Hematopoietic multipotent progenitor cell treated with erythropoietin and hydrocortisone succinate and interleukin-3 and kit ligand, for 8 days (in vitro differentiated cells): ENCODE results near the gene SARS1.
A peak's percentile ranks its signal among the peaks of the same experiment; 100 is the strongest.
"Not testable (repeated sequence)": the region's sequence is repeated elsewhere in the genome, so short reads cannot be mapped to it uniquely, and the experiment has no call there.

Experiments used
- DNase-seq: peaks from one replicate; pipeline ENCODE4 v3.0.0-alpha.2; 2015

Gene SARS1

DNA sequence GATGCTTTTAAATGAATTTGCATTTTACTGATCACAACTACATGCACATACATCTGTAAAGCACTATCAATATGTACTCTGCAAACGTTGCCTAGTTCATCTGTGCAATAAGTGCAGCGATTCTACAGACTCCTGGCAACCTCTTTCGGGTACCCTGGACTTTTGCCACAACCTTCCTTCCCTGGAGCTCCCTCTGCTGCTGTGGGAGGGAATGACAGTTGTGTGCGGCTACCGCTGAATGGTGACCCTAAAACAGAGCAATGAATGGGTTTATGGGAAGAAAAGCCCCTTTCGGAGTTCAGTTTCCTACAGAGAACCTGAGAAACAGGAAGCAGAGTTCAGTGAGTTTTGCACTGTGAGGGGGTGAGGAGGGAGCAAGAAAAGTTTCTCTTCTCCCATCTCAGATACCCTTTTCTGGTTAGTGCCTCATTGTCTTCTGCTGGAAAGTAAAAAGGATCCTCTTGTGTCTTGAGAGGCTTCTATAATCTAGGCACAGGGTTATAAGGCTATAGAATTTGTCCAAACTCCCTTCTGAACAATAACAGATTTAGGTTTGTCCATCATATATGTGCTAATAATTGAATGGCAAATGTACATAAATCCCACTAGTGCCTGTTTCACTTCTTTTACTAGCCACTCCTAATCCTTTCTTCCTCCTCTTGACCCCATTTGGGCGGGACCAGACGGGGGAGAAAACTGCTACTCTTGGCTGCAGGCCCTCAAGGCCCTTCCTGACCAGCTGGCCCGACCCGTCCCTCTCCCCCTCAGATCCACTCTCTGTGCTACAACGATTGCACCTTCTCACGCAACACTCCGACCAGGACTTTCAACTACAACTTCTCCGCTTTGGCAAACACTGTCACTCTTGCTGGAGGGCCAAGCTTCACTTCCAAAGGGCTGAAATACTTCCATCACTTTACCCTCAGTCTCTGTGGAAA, 19.8 kb upstream of the SARS1 start:
- peak; percentile 75 for DNase-seq

DNA sequence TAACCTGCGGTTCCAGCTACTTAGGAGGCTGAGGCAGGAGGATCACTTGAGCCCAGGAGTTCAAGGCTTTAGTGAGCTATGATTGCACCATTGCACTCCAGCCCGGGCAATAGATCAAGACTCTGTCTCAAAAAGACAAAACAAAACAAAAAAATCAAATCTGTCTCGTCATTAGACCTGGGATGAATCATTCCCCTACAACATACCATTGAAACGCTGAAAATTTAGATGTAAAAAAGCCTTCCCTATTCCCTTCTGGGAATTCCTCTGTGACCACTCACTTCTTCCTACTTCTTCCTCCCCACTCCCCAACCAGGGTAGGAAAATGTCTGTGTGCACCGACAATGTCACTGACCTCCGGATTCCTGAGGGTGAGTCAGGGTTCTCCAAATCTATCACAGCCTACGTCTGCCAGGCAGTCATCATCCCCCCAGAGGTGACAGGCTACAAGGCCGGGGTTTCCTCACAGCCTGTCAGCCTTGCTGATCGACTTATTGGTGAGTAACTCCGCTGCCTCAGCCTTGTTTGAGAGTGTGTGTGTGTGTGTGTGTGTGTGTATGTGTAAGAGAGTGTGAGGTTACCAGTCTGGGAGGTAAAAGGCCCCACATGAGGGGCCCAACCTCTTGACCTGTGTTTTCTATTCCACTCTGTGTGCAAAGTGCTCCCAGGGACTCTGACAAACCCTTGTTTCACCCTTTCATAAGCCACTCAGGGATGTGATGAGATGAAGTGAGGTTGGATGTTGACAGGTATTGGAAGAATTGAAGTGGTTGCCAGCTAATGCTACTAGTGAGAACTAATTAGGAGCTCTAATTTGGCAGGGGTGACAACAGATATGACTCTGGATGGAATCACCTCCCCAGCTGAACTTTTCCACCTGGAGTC, 16.3 kb upstream of the SARS1 start:
- DNase-seq: no peak

DNA sequence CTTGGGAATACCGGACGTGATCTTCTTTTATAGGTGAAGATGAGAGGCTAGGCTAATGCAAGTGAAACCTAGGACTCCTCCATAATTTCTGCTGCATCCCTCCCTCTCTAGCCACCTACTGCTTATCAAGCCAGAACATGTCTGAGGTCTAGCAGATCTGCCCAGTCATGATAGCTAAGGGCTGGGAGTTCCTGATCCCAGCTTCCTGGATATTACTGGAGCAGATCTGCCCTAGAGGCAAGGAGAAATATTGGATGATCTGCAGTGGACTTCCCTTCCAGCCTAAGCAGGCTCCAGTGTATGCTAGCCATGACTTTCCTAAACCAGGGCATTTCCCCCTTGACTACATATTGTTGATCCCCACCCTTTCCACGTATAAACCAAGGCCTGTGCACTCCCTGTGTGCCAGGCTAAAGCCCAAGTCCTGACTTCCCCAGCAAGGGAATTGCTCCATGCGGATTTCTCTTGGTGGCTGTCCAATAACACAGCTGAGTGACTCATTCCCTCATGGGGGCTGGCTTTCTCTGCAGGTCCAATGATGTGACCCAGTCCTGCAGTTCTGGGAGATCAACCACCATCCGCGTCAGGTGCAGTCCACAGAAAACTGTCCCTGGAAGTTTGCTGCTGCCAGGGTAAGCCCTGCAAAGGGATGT, 15.5 kb upstream of the SARS1 start:
- peak; percentile 86 for DNase-seq

- no peak for DNase-seq
Measured at GRCh38 chr1:109198745-109199144, 15.0 kb upstream of the SARS1 start.

DNA sequence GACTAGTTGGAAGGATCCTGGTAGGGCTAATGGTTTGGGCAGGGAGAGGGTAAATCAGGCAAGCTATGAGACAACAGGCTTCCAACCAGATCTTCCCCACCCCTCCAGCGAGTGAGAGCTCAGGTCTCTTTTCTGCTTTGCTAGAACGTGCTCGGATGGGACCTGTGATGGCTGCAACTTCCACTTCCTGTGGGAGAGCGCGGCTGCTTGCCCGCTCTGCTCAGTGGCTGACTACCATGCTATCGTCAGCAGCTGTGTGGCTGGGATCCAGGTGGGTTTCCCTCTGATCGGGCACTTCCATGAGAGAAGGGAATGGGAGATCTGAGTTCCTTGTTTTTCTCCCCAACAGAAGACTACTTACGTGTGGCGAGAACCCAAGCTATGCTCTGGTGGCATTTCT, 14.0 kb upstream of the SARS1 start:
- no peak for DNase-seq

DNA sequence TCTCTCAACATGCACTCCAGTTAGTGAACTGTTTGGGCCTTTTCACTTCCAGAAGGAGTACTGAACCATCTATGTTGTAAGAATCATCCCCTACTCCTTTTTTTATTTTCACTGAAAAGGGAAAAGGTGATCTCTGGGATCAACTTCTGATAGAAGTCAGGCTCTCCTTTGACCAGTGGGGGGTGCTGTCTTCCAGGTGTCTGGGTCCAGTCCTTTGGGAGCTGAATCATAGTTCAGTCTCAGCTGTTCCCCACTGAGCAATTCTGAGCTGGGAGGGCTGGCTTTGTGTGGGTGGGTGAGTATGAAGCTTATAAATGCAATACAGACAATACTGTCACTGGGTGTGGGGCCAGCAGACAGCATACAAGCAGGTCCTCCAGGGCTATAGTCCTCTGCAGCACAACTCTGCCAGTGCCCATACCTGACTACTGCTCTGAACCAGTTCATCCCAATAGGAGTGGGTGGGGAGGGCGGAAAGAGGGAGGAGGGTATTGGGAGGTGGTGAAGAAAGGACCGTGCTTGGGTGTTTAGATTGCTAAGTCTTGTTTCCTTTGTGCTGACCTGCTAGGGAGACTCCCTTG, 12.5 kb upstream of the SARS1 start:
- peak; percentile 76 for DNase-seq

- no peak for DNase-seq
Measured at GRCh38 chr1:109204484-109204883, 9.2 kb upstream of the SARS1 start.

DNA sequence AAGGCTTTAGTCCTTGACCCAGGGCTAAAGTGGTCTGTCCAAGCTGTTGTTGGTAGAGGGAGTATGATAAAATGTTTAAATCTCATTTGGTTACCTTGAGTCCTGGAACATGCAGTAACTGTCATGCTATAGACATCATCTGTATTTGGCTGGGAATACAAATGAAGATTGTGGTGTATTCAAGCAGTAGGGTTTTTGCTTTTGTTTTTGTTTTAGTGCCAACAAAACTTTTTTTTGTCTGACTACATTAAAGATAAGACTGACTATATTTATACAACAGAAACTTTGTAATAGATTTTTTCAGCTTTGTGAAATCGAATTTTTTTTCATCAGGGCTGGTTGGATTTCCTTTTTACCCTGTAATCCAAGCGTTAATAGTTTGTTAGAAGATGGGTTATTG, 7.4 kb upstream of the SARS1 start:
- DNase-seq: no peak

- no peak for DNase-seq
Measured at GRCh38 chr1:109207467-109208103, 6.1 kb upstream of the SARS1 start.

DNA sequence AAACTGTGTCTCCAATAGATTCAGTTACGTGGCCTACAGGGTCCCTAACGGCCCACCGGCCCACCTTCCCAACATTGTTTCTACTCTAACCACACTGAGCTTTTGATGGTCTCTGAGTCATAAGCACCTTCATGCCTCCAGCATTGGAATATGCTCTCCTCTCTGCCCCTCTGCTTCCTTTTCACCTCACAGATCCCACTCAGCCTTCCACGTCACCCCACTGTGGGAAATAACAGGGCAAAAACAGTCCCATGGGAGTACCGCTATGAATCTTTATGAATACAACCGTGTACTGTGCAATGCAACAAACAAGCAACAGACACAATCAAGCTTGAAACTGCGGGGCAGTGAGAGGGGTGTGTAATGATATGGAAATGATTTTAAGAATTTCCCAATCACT, 5.3 kb upstream of the SARS1 start:
- no peak for DNase-seq

GRCh38 chr1:109208836-109209463, 4.8 kb upstream of the SARS1 start:
- DNase-seq: no peak

- no peak for DNase-seq
Measured at GRCh38 chr1:109210058-109210457, 3.7 kb upstream of the SARS1 start.

DNA sequence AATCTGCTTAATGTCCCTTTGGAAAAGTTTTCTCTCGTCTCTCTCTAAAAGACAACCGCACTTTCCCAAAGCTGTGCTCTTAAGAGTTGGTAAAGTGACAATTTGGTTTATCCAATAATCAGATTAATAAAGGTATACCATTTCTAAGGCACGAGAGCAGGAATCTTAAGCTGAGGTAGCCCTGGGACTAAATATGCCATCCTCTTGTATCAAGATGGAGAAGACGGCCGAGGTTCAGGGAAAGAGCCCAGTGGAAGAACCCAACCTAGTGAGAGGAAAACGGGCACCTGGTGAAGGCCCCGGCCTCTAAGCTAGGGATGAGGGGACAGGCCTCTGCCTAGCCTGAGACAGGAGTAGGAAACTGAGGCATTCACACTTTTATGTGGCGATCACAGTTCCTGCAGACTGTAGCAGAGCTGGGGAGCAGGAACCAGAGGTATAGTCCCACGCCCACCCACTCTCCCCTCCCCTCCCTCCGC, 334 bp upstream of the SARS1 start:
- no peak for DNase-seq

DNA sequence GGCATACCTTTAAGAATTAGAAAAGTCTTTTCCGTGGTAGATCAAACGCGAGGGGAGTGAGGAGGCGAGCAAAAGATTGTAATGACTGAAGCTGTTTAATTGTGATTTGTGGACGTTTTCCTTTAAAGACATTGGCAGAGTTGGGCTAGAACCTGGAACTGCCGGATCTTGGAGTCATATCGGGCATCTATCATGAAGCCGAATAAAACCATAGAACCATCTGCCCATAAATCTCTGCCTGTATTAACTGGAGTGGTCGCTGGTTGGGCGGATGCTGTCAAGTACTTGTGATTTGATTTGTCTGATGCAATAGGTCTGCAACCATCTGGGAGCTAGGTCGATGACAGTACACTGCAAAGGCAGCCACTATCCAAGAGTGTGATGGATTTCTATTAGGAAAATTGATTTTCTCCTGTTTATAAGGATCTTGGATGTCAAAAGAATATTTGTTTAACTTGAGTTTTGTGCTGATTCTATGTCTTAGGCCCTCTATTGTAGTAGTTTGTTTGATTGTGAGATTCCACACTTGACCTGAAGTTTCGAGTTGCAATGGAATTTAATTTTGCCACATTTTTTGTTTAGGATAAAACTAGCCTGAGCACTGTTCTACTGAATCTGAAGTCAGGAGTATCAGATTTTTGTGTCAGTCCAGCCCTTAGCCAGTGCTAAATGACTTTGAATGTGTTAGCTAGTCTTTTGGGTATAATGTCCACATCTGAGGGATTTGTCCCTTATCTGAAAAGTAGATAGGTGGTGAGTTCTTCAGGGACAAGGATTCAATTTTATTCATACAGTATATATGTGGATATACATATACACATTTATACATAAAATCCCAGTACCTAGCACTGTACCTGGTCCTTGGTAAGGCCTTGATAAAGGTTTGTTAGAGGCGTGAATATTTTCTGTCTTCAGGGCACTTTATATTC, 1.2 kb downstream of the SARS1 start:
- peak; percentile 79 for DNase-seq

GRCh38 chr1:109216662-109217061, 2.9 kb downstream of the SARS1 start:
- DNase-seq: peak; percentile 21

DNA sequence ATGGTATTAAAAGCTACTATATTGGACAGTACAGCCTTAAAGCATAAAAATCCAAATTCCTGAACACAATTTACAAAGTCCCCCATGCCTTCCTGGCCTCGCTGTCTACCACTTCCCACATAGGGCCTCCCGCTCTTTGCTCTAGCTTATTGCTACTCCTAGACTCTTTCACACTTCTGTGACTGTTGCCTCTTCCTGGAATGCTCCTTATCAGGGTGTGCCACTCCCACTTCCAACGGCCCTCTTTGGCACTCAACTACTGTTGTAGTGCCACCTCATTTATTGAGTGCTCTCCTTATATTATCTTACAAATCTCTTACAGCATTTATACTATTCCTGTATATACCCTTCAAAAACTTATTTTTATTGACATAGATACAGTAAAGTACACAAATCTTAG, 4.8 kb downstream of the SARS1 start:
- DNase-seq: peak; percentile 98

DNA sequence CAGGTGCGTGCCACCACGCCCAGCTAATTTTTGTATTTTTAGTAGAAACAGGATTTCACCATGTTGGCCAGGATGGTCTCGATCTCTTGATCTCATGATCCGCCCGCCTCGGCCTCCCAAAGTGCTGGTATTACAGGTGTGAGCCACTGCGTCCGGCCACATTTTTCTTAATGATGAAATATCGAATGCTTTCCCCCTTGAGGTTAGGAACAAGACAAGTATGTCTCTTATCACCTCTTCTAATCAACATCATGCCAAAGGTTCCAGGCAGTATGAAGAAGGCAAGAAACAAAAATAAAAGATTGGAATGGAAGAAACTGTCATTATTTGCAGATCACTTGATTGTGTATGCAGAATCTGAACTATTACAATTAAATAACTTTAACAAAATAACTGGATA, 7.5 kb downstream of the SARS1 start:
- DNase-seq: not testable (repeated sequence)

- DNase-seq: no peak
Measured at GRCh38 chr1:109225308-109225707, 11.6 kb downstream of the SARS1 start.

GRCh38 chr1:109225711-109226445, 12.2 kb downstream of the SARS1 start:
- no peak for DNase-seq

DNA sequence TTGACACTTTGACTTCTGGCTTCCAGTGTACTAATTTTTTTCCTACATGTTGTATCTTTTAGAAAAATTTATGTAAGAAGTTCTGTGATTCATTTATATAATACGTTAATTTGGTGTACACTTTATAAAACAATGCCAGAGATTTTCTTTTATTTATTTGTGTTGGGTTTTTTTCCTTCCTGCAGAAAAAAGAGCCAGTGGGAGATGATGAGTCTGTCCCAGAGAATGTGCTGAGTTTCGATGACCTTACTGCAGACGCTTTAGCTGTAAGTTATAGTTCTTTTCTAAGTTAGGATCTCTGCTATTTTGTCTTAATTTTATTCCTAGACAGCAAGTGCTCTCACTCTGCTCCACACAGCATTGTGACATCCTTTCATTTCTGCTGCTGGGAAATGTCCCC, 14.4 kb downstream of the SARS1 start:
- DNase-seq: no peak
